GM18526 (cell line): ENCODE results near the gene TMSB10.

Experiments used
- POLR2A ChIP-seq: IDR thresholded peaks from 3 replicates; pipeline ENCODE4 v1.6.1; 2011; ENCODE audit not compliant: insufficient read length; ENCODE audit errors: extremely low read depth

Gene TMSB10

DNA sequence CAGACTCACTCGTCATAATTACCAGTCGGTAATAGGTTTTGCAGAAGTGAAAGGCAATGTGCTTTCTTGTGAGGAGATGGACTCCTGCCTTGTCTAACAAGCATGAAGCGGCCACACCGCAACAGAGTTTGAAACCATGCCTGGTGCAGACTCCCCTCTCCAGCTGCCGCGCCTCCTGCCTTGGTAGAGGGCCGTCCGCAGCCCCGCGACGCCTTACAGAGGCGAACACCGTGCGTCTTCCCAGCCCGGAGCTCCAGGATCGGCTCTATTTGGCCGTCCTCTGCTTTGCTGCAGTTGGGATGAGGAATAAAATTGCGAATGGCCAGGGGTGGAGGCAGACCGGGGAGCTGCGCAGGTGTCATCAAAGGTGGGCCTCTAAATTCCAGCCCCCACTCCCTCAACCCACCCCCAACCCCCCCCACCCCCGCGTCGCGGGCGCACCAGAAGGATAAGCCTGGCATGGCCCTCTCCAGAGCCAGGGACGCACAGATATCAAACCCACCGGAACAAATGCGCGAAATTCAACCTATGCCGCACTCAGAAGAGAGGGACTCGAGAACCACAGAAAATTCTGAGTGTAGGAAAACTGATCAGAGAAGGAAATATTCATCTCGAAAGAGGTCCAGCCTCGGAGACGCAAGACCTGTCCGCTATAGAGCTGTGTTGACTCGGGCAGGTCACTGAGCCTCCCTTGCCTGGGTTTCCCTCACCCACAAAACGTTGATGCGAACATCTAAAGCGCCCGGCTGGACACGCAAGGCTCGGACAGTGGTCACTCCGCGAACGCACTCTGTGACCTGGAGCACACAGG lies 25.7 kb upstream of the TMSB10 start:
- no peak for TF ChIP-seq POLR2A

GRCh38 chr2:84880395-84880644 lies 25.1 kb upstream of the TMSB10 start:
- no peak for TF ChIP-seq POLR2A

DNA sequence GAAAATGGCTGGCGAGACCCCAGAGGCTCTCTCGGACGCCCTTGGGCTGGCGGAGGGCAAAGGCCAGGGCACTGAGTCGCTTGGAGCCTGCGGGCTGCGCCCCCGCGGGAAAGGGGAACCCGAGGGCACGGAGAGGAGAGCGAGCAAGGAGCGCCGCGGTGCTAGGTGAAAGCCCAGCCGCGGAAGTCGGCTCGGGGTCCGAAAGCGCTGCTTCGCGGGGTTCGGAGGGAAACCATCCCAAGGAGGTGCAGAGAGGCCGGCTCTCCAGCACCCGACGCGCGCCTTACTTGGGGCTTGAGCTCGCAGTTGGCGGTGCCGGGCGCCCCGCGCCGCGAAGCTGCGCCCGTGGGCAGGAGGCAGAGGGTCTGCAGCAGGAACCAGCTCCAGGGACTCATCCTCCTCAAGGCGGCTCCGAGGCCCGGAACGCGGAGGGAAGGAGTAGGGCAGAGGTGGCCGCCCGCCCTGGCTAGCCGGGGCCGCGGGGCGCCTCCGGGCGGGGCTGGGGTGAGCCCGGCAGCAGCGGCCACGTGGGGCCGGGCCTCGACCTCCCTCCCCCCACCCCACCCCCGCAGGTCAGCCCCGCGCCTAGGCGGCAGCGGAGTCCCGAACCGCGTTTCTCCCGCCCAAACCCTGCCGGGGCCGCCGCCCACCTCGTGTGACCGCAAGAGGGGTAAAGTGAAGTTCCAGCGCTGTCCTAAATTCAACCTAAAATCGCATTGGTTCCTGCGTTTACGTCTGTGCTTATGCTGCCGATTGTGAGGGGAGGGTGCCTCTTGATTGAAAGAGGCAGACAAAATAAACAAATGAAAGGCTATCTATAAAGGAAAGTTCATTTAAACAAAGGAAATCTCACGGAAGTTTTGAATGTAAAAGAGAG lies 24.6 kb upstream of the TMSB10 start, which contains the start of gene TRABD2A:
TRABD2A (minus strand) TSS at position 440 of the 877 bp plus-strand sequence; CDS start at position 395, 45 bp downstream.
- no peak for TF ChIP-seq POLR2A

DNA sequence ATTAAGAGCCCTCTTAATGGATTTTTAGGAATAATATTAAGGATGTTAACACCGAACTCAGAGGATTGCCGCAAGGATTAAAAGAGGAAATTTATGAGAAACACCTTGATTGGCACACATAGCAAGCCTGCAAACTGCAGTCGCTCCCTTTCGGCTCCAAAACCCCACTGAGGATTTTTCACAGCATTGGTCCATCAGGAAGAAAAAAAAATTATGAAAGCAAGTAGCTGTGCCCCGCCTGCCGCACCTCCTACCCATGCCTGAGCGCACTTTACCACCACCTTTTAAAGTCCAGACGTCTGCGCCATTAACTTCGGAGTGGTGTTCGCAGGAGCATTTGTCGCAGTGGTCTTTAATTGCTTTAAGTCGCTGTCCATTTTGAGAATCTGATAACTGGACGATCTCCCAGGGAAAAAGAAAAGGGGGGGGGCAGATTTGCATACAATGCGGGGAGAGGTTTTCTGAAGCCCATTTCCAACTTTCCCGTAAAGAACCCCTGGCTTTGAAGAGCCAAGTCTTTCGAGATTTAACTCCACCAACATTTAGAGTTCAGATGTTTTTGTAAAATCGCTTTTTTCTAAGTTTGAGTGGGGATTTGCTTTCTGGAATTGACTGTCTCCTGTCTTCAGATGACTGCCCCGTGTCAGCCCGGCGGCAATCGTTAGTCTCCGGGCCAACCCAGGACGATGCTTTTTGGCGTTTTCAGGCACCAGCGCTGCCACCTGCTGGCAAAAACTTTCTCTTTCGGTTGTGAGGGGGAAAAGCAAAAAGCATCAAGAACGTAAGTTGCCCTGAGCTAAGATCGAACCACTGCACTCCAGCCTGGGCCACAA lies 23.7 kb upstream of the TMSB10 start:
- no peak for TF ChIP-seq POLR2A

- TF ChIP-seq POLR2A, result no peak
Observed at GRCh38 chr2:84882414-84882738, 23.1 kb upstream of the TMSB10 start.

DNA sequence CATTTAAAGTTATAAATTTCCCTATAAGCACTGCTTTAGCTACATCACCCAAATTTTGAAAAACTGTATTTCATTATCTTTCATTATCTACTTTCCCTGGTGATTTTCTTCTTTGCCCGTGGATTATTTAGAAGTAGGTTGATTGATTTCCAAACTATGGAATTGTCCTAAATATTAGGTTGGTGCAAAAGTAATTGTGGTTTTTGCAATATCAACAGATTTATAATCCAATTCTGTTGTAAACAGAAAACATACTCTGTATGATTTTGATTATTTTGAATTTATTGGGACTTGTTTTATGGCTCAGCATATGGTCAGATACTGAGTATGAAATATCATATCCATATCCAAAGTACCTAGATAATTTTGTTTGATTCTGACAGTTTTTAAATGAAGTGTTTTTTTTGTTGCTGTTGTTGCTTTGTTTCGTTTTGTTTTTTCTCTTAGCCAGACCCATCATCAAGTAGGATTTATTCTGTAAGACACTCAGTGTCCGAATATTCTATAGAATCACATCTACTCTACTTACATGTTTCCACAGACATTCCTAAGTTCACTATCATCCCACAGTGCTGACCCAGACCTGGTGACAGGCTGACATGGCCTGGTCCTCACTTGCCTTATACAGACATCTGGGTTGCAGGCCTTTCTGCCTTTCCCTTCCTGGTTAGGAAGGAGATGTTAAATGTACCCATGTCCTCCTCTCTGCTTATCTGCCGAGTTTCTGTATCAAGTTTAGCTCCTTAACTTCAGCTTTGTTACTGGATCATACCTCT lies 22.5 kb upstream of the TMSB10 start:
- no peak for TF ChIP-seq POLR2A

DNA sequence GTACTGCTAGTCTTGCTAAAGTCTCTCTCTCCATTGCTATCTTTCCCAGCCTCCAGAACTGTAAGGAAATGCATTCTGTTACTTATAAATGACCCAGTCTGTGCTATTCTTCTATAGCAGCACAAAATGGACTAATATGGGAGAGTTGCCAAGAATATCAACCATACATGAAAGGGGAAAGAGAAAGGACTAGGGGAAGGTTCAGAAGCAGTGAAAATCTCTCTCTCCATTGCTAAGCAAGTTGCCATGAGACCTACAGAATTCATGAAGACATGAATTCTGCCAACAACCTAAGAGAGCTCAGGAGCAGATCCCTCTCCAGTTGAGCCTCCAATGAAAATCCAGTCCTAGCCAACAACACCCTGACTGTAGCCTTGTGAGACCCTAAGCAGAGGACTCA lies 21.0 kb upstream of the TMSB10 start:
- TF ChIP-seq POLR2A, result no peak

GRCh38 chr2:84885111-84885510 lies 20.3 kb upstream of the TMSB10 start:
- TF ChIP-seq POLR2A, result no peak

DNA sequence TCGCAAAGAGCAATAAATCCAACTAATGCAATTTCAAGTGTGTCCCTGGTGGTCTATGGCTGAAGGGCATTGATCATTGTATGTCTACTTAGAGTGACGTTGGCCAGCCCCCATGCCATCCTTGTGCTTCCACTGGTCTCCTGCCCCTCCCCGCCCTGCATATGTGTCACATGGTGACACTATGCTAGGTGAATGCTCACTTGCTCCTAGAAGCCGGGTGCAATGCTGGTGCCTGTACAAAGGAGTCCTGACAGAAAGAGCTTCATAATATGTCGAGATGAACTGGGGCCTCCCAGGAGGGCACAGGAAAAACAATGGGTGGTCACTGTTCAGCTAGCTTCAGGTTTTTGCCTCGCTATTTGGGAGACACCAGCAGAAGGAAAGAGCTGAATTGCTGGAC lies 18.7 kb upstream of the TMSB10 start:
- no peak for TF ChIP-seq POLR2A

DNA sequence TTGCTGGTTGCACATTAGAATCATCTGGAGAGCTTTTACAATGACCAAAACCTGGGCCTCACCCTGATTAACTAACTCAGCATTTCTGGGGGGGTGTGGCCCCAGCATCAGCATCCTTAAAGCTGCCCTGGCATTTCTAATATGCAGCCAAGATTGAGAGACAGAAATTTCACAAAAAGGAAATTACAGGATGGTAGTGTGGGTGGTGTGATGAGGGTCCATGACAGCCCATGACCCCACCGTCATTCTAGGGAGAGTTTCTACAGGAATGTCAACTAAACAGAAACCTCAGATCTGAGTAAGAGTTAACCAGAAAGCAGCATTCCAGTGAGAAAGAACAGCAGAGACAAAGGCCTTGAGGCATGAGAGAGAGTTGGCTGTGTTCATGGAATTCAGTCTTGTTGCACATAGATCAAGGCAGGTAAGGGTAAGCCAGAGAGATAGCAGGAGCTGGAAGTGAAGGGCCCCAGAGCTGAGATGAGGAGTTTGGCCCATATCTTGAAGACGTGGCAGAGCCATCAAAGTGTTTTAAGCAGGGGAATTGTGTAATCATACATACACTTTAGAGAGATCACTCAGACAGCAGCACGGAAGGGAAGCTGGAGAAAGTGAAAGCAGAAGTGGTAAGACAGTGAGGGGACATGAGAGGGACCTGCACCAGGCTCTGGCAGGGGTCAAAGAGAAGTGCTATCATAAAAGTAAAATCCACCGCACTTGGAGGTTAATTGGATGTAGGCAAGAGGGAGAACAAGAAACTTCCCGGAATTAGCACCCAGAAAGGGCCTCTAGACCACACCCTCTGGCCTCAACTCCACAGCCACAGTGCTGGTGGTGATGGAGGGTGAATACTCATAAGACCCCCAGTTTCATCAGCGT lies 16.8 kb upstream of the TMSB10 start:
- peak; percentile 14 for TF ChIP-seq POLR2A

DNA sequence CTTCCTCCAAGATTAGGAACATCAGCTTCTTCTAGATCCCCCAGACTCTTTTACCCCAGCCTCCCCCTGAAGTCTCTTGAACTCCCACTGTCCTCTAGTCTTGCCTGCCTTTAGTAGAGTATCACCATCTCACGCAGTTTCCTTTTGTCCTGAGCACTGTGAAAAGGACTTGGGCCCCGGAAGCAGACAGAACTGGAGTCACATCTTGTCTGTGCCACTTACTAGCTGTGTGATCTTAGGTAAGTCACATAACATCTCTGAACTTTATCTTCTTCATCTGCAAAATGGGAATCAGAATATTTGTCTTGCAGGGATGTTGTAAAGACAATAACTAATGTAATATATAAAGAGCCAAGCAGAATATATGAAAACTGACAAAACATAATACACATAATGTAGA lies 16.1 kb upstream of the TMSB10 start:
- TF ChIP-seq POLR2A, result no peak

- no peak for TF ChIP-seq POLR2A
Observed at GRCh38 chr2:84891355-84892010, 14.0 kb upstream of the TMSB10 start.

- TF ChIP-seq POLR2A, result no peak
Observed at GRCh38 chr2:84894131-84894586, 11.3 kb upstream of the TMSB10 start.
